Esophagus squamous epithelium (tissue), 5 donors: Measurements from ENCODE around the gene MNT. TPM values are rescaled to one million over a fixed set of nuclear protein-coding genes. Genes with fewer than 3 reads are reported as not detected.

Experiments
- DNase-seq: peaks from one replicate; lab custom pipeline; 2025; lab: John Stamatoyannopoulos, UW
- H3K27ac ChIP-seq, 4 donors: fragments of 200-600 bp; sonication (generic); one replicate each; pipeline ENCODE4 v1.5.1; 2016 to 2019; ENCODE audit warnings: mild to moderate bottlenecking in 1 of 4
- H3K27me3 ChIP-seq, 4 donors: fragments of 200-600 bp; sonication (generic); 1 replicate in 3 of 4; 2 replicates in 1 of 4; pipeline versions ENCODE4 v1.5.1 to v1.6.0; 2017 to 2021; ENCODE audit warnings: antibody characterized with exemption in 1 of 4
- H3K36me3 ChIP-seq, 3 donors: fragments of 200-600 bp; sonication (generic); one replicate each; pipeline ENCODE4 v1.5.1; 2016 to 2019
- H3K4me1 ChIP-seq, 3 donors: fragments of 200-600 bp; sonication (generic); one replicate each; pipeline ENCODE4 v1.5.1; 2017 to 2019
- H3K4me3 ChIP-seq, 4 donors: fragments of 200-600 bp; sonication (generic); 1 replicate in 3 of 4; 2 replicates in 1 of 4; pipeline ENCODE4 v1.5.1; 2016 to 2019; ENCODE audit warnings: mild to moderate bottlenecking in 2 of 4, moderate library complexity in 1 of 4
- H3K9me3 ChIP-seq, 3 donors: fragments of 200-600 bp; sonication (generic); one replicate each; pipeline ENCODE4 v1.5.1; 2016 to 2019
- POLR2A ChIP-seq, 4 donors: fragments of 450-650 bp; IDR thresholded peaks; one replicate each; pipeline ENCODE4 v1.6.1; 2017; ENCODE audit warnings: antibody characterized with exemption in 4 of 4, mild to moderate bottlenecking in 4 of 4, moderate library complexity in 3 of 4
- WGBS, 2 donors: methylation state at CpG; one replicate each; pipeline ENCODE4 v1.1.5; 2018; 5-methylcytosine and 5-hydroxymethylcytosine counted together
- intact Hi-C: fragments of 100-400 bp; cut with DNase I; formaldehyde crosslinking; loops from one replicate; pipeline ENCODE4 v1.15.0; 2022
- total RNA-seq, 4 donors: library from RNA; depleted of rRNA; stranded (reverse); fragments of >200 nt; gene quantifications; one replicate each; pipeline ENCODE4 v1.1.0, GENCODE V29; 2016
- TF ChIP-seq, protein P1 (sequence below), 6 experiments: fragments of 450-650 bp in 4 of 6; fragments of 200-600 bp in 2 of 6; sonication (generic) in 2 of 6; IDR thresholded peaks; one replicate each; pipeline ENCODE4 v1.5.1; 2016 to 2019; ENCODE audit warnings: antibody characterized with exemption in 6 of 6, mild to moderate bottlenecking in 4 of 6, moderate library complexity in 4 of 6
- donor health status: DM: yes; HTN: yes; CAD: no.

MNT gene
- total RNA-seq, 4 donors from 2014 or later: 7.2 to 23.0 (median 17.4) TPM

GRCh38 chr17:2427215-2427614 is 26.4 kb upstream of the MNT start:
- Histone ChIP-seq H3K27ac (no peak overlapping the region), H3K9me3 (no peaks in the 10 kb centered on the region), H3K36me3 (peaks cover 0 to 34% (median 0%) of the 10 kb centered on the region in 3 donors), H3K4me3 (no peak overlapping the region), H3K27me3 (no peaks in the 10 kb centered on the region), H3K4me1 (peaks cover 0 to 18% (median 0%) of the 10 kb centered on the region in 3 donors)
- no peak for DNase-seq
- no peak for TF ChIP-seq POLR2A (IDR thresholded peaks at IDR 0.05)
- TF ChIP-seq, protein P1, sequence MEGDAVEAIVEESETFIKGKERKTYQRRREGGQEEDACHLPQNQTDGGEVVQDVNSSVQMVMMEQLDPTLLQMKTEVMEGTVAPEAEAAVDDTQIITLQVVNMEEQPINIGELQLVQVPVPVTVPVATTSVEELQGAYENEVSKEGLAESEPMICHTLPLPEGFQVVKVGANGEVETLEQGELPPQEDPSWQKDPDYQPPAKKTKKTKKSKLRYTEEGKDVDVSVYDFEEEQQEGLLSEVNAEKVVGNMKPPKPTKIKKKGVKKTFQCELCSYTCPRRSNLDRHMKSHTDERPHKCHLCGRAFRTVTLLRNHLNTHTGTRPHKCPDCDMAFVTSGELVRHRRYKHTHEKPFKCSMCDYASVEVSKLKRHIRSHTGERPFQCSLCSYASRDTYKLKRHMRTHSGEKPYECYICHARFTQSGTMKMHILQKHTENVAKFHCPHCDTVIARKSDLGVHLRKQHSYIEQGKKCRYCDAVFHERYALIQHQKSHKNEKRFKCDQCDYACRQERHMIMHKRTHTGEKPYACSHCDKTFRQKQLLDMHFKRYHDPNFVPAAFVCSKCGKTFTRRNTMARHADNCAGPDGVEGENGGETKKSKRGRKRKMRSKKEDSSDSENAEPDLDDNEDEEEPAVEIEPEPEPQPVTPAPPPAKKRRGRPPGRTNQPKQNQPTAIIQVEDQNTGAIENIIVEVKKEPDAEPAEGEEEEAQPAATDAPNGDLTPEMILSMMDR (IDR thresholded peaks at IDR 0.05): no peak
- intact Hi-C loops: no loop called here
- WGBS, 2 donors: 59 to 70% methylated on average over 2 of the region's 2 CpGs

DNA sequence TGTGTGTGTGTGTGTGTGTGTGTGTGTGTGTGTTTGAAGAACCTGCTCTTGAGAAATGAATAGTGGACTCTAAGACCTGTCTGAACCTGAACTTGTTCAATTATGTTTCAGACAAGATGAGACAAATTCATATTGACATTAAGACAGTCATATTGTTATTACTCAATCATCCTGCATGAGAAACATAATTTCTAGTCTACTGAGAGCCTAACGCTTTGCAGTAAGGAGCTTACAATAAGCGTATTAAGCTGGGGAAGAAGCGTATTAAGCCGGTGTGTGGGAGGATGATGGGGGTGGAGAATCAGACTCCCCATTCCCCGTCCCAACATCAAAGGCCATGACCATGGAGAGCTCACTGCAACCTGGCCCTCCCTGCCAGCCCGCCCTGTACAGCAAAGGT is 22.4 kb upstream of the MNT start:
- Histone ChIP-seq H3K36me3 (peaks cover 0 to 50% (median 13%) of the 10 kb centered on the region in 3 donors), H3K27me3 (no peaks in the 10 kb centered on the region), H3K4me3 (no peak overlapping the region), H3K27ac (peak overlapping the region; percentile 70 to 79 (median 76)), H3K4me1 (peaks cover 0 to 46% (median 4%) of the 10 kb centered on the region in 3 donors), H3K9me3 (no peaks in the 10 kb centered on the region)
- intact Hi-C loops: no loop called here
- TF ChIP-seq, protein P1 (IDR thresholded peaks at IDR 0.05): no peak
- TF ChIP-seq POLR2A (IDR thresholded peaks at IDR 0.05): no peak
- no peak for DNase-seq
- WGBS, 2 donors: 41 to 56% methylated on average over 6 of the region's 6 CpGs

DNA sequence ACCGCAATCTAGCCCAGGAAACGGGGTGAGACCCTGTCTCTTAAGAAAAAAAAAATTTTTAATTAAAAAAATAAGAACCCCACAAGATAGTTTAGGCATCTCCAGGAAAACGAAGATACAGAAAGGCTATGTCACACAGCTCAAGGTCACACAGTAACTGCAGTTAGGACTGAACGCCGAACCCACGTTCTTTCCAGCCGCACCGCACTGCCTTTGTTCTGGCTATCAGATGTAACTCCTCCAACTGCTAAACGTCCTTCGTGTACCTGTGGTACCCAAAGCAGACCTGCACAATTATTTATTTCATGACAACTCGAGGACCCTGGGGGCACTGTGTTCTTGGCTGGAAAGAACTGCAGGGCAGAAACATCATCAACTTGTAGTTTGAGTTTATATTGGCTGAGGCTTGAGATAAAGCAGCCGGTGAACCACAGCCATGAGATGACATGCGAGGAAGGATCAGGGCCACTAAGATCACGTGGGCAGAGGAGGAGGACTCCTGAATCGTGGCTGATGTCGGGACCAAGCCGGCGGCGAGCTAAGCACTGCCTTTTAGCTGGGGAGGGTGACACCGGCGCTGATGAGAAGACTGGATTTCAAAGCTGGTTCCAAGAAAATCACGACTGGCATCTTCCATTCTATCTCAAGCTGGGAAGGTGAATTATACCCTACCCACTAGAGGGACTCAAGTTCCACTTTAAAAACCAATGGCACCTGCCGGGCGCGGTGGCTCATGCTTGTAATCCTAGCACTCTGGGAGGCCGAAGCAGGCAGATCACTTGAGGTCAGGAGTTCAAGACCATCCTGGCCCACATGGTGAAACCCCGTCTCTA is 20.7 kb upstream of the MNT start:
- peaks cover 0 to 55% (median 4%) of the 10 kb centered on the region in 3 donors for H3K4me1 ChIP-seq
- H3K9me3 ChIP-seq: no peaks in the 10 kb centered on the region
- H3K27ac ChIP-seq: peak overlapping the region in 3 of 4 donors; percentile 74 to 78 (median 77)
- TF ChIP-seq, protein P1 (IDR thresholded peaks at IDR 0.05): peak in 4 of 6 experiments; percentile 12 to 50 (median 36)
- no peak for TF ChIP-seq POLR2A (IDR thresholded peaks at IDR 0.05)
- peaks cover 0 to 62% (median 13%) of the 10 kb centered on the region in 3 donors for H3K36me3 ChIP-seq
- intact Hi-C loops: no loop called here
- H3K4me3 ChIP-seq: no peak overlapping the region
- no peaks in the 10 kb centered on the region for H3K27me3 ChIP-seq
- DNase-seq: no peak
- WGBS, 2 donors: 81 to 90% methylated on average over 16 to 23 of the region's 27 CpGs

- Histone ChIP-seq H3K9me3 (no peaks in the 10 kb centered on the region), H3K4me1 (peaks cover 4 to 67% (median 6%) of the 10 kb centered on the region in 3 donors), H3K27me3 (no peaks in the 10 kb centered on the region), H3K27ac (peak overlapping the region in 1 of 4 donors; percentile 55), H3K4me3 (no peak overlapping the region), H3K36me3 (peaks cover 0 to 50% (median 13%) of the 10 kb centered on the region in 3 donors)
- intact Hi-C loops: no loop called here
- no peak for DNase-seq
- WGBS, 2 donors: 82 to 89% methylated on average over 12 of the region's 12 CpGs
- no peak for TF ChIP-seq POLR2A (IDR thresholded peaks at IDR 0.05)
- TF ChIP-seq, protein P1 (IDR thresholded peaks at IDR 0.05): no peak
Observed at GRCh38 chr17:2420176-2420575, 19.3 kb upstream of the MNT start.

DNA sequence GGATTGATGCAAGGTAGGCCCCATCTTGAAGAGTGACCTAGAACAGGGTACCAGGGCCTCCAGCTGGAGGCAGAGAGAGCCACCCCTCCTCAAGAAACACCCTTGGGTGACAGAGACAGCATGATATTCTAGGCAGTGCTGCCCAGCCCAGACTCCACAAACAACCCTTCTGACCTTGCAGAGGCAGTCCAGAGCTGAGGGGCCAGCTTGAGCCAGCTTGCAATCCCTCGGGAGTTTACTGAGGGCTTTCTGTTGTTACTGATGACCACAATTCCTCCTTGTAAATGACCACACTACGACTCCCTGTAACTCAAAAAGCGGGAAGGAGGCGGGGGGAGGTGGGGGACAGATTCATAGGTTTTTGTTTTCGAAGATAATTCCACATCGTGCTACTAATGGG is 18.6 kb upstream of the MNT start:
- TF ChIP-seq POLR2A (IDR thresholded peaks at IDR 0.05): no peak
- TF ChIP-seq, protein P1 (IDR thresholded peaks at IDR 0.05): no peak
- Histone ChIP-seq H3K27ac (peak overlapping the region in 3 of 4 donors; percentile 48 to 81 (median 70)), H3K4me1 (peaks cover 4 to 67% (median 6%) of the 10 kb centered on the region in 3 donors), H3K27me3 (no peaks in the 10 kb centered on the region), H3K4me3 (no peak overlapping the region), H3K9me3 (no peaks in the 10 kb centered on the region), H3K36me3 (peaks cover 0 to 51% (median 13%) of the 10 kb centered on the region in 3 donors)
- 88% methylated on average over 5 to 6 of the region's 6 CpGs for WGBS, 2 donors
- intact Hi-C loops: loop anchor here (2.0 kb wide), 1 partner anchor 37 kb away; no protein-coding TSS in a partner anchor
- DNase-seq: no peak
